Stomach (tissue), 9 donors: Measurements from ENCODE around the gene FRMPD4. TPM values are rescaled to one million over a fixed set of nuclear protein-coding genes. Genes with fewer than 3 reads are reported as not detected.

Experiments
- DNase-seq, 2 donors: peaks; one replicate each; pipeline versions ENCODE4 v3.0.0 to v3.0.0-alpha.2; 2013 to 2019
- H3K27ac ChIP-seq, 5 donors: fragments of 200-600 bp in 4 of 5; sonication (generic) in 4 of 5; one replicate each; pipeline ENCODE4 v1.5.1; 2013 to 2019; ENCODE audit warnings: mild to moderate bottlenecking in 1 of 5, moderate library complexity in 1 of 5
- H3K27me3 ChIP-seq, 3 donors: fragments of 200-600 bp; sonication (generic); one replicate each; pipeline ENCODE4 v1.5.1; 2017 to 2019; ENCODE audit warnings: mixed run types in 1 of 3
- H3K36me3 ChIP-seq, 4 donors: fragments of 200-600 bp; sonication (generic); 1 replicate in 3 of 4; 2 replicates in 1 of 4; pipeline ENCODE4 v1.5.1; 2016 to 2019
- H3K4me1 ChIP-seq, 4 donors: fragments of 200-600 bp; sonication (generic); one replicate each; pipeline ENCODE4 v1.5.1; 2016 to 2019
- H3K4me3 ChIP-seq, 4 donors: fragments of 200-600 bp; sonication (generic) in 3 of 4; one replicate each; pipeline ENCODE4 v1.5.1; 2016 to 2019; ENCODE audit warnings: mild to moderate bottlenecking in 1 of 4
- H3K9me3 ChIP-seq, 4 donors: fragments of 200-600 bp; sonication (generic); one replicate each; pipeline ENCODE4 v1.5.1; 2016 to 2019
- EP300 ChIP-seq: sonication (generic); formaldehyde crosslinking; IDR thresholded peaks from one replicate; pipeline ENCODE4 v1.6.1; 2017; ENCODE audit warnings: antibody characterized with exemption
- POLR2A ChIP-seq, 4 donors: fragments of 450-650 bp; IDR thresholded peaks; one replicate each; pipeline ENCODE4 v1.6.1; 2016; ENCODE audit warnings: antibody characterized with exemption in 4 of 4, control low read depth in 2 of 4, mild to moderate bottlenecking in 1 of 4, moderate library complexity in 1 of 4
- POLR2AphosphoS5 ChIP-seq, 3 donors: sonication (generic); formaldehyde crosslinking; IDR thresholded peaks; one replicate each; pipeline ENCODE4 v1.6.1; 2016; ENCODE audit warnings: antibody characterized with exemption in 3 of 3
- WGBS, 5 donors: extraction: QIAGEN DNeasy Blood & Tissue Kit in 3 of 5; methylation state at CpG; one replicate each; pipeline versions ENCODE4 v1.1.5 to v1.1.7; 2013 to 2018; 5-methylcytosine and 5-hydroxymethylcytosine counted together
- intact Hi-C: fragments of 100-400 bp; cut with DNase I; formaldehyde crosslinking; loops from one replicate; pipeline ENCODE4 v1.15.1; 2023; ENCODE audit warnings: low total_unique reads
- polyA plus RNA-seq, 3 donors: library from polyadenylated mRNA; stranded (reverse); fragments of 200-250 nt; gene quantifications; one replicate each; pipeline ENCODE4 v1.2.3, GENCODE V29; 2013
- total RNA-seq, 5 donors: library from RNA; depleted of rRNA; stranded (reverse); fragments of >200 nt; gene quantifications; one replicate each; pipeline versions ENCODE4 v1.1.0 to v1.2.3, GENCODE V29; 2014 to 2016
- TF ChIP-seq, protein P1 (sequence below), 7 experiments: fragments of 450-650 bp in 4 of 7; fragments of 200-600 bp in 3 of 7; sonication (generic) in 3 of 7; IDR thresholded peaks; one replicate each; pipeline ENCODE4 v1.5.1; 2016 to 2019; ENCODE audit warnings: antibody characterized with exemption in 7 of 7, control low read depth in 2 of 7, mild to moderate bottlenecking in 1 of 7
- donor health status: healthy with polysubstance abuse.
- donor health status: Bipolar disorder and iron deficiency.
- donor health status: healthy.

The FRMPD4 gene
- total and polyA plus RNA-seq, 8 donors, result 0.03 to 2.6 (median 0.55) TPM; not detected in 5

DNA sequence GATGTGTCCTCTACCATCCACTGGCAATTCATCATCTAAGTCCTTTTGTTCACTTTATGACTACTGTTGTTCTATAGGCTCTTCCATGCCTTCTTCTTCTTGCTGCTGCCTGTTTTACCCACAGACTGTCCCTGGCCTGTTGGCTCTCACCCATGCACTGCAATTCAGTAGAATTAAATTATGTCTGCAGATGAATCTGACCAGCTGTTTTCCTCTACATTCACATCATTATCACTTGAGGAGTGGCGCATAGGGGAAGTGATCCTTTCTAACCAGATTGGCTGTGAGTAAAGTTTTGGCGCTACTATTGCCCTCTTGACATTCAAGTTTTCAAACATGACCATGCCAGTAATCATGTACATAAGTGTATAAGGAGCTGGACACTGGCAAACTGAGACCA, 91.7 kb downstream of the FRMPD4 start:
- no peak for TF ChIP-seq POLR2AphosphoS5 (IDR thresholded peaks at IDR 0.05)
- TF ChIP-seq EP300, result no peak
- TF ChIP-seq, protein P1, sequence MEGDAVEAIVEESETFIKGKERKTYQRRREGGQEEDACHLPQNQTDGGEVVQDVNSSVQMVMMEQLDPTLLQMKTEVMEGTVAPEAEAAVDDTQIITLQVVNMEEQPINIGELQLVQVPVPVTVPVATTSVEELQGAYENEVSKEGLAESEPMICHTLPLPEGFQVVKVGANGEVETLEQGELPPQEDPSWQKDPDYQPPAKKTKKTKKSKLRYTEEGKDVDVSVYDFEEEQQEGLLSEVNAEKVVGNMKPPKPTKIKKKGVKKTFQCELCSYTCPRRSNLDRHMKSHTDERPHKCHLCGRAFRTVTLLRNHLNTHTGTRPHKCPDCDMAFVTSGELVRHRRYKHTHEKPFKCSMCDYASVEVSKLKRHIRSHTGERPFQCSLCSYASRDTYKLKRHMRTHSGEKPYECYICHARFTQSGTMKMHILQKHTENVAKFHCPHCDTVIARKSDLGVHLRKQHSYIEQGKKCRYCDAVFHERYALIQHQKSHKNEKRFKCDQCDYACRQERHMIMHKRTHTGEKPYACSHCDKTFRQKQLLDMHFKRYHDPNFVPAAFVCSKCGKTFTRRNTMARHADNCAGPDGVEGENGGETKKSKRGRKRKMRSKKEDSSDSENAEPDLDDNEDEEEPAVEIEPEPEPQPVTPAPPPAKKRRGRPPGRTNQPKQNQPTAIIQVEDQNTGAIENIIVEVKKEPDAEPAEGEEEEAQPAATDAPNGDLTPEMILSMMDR (IDR thresholded peaks at IDR 0.05), result no peak
- no peaks in the 10 kb centered on the region for H3K36me3 ChIP-seq
- 91 to 100% (median 95%) methylated on average over 2 of the region's 2 CpGs for WGBS, 5 donors

DNA sequence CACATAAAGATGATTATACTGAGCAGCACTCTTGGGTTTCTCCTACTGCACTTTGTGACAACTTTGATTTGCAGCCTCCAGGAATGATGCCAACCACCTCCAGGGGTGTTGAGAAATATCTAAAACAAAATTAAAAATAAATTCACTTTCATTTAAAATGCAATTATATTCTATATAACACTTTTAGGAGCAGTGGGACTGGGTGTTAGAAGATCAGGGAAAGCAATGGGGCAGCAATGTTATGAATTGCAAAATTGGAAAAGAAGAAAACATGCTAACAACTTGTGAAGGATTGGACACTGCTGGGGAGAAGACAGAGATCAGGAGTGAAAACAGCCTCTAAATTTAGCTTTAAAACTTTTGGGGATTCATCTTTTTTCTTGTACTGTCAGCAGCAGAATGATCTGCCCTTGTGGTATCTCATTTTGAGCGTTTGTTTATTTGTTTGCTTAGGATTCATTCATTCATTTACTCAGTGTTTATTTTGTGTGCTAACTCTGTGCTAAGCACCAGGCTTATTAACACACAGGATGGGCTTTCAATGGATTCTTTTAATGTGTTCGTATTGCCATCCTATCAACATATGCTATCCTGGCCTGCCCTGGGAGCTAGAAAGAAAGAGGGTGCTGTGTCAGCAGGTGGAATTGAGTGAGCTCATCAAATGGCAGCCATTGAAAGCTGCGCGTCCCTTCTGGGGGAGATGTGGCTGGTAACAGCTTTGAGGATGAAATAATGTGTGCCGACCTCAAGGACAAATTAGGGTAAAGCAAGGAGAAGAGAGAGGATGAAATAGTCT, 96.5 kb downstream of the FRMPD4 start:
- Histone ChIP-seq H3K27ac (no peak overlapping the region), H3K27me3 (no peaks in the 10 kb centered on the region), H3K4me3 (no peak overlapping the region), H3K36me3 (no peaks in the 10 kb centered on the region), H3K9me3 (no peaks in the 10 kb centered on the region), H3K4me1 (no peaks in the 10 kb centered on the region)
- intact Hi-C loops, result no loop called here
- no peak for TF ChIP-seq POLR2A (IDR thresholded peaks at IDR 0.05)
- no peak for TF ChIP-seq EP300
- TF ChIP-seq, protein P1 (IDR thresholded peaks at IDR 0.05), result no peak
- no peak for TF ChIP-seq POLR2AphosphoS5 (IDR thresholded peaks at IDR 0.05)
- 67 to 78% (median 71%) methylated on average over 5 of the region's 5 CpGs for WGBS, 5 donors
- no peak for DNase-seq

More for the DNA sequence above, 91.7 kb downstream of the FRMPD4 start:
- Histone ChIP-seq H3K27me3 (no peaks in the 10 kb centered on the region), H3K27ac (no peak overlapping the region), H3K9me3 (peaks cover 0 to 8% (median 3%) of the 10 kb centered on the region in 4 donors), H3K4me3 (no peak overlapping the region), H3K4me1 (no peaks in the 10 kb centered on the region)
- intact Hi-C loops, result no loop called here
- DNase-seq, result no peak

DNA sequence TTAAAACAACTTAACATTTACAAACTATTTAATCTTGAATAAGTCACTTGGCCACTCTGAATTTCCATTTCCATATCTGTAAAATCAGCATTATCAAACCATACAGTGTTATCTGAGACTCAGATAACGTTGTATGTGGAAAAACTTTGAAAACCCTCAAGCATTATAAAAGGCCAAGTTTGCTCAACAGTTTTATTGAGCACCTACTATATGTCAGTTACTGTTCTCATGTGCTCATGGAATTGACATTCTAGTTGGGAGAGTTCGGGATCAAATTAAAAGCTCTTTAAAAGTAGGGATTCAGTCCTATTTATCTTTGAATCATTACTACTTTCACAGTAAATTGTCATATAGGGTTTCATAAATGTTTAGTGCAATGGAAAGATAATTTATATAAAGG, 97.9 kb downstream of the FRMPD4 start:
- Histone ChIP-seq H3K27ac (no peak overlapping the region), H3K4me1 (no peaks in the 10 kb centered on the region), H3K36me3 (no peaks in the 10 kb centered on the region), H3K9me3 (no peaks in the 10 kb centered on the region), H3K27me3 (no peaks in the 10 kb centered on the region), H3K4me3 (no peak overlapping the region)
- intact Hi-C loops, result no loop called here
- DNase-seq, result no peak
- TF ChIP-seq, protein P1 (IDR thresholded peaks at IDR 0.05), result no peak
- no peak for TF ChIP-seq EP300
- TF ChIP-seq POLR2AphosphoS5 (IDR thresholded peaks at IDR 0.05), result no peak
- TF ChIP-seq POLR2A (IDR thresholded peaks at IDR 0.05), result no peak
- WGBS, 5 donors, result 45 to 71% (median 56%) methylated on average over 2 of the region's 2 CpGs

DNA sequence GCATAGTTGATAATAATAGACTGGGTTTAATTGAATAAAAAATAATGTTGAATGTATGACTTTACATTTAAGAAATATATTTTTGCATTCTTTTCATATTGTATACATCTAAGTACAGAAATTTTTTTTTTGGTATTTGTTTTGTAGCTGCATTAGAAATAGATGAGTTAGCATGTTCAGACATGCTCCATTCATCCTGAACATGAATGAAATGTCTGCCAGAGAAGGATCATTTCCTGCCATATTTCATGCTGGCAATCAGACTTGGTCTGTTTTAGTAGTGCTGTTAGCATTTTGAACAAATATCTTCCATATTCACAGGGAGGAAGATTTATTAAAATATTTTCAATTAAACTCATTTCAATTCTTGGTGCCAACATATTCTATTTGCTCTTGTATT, 98.9 kb downstream of the FRMPD4 start:
- Histone ChIP-seq H3K4me3 (no peak overlapping the region), H3K4me1 (no peaks in the 10 kb centered on the region), H3K27me3 (no peaks in the 10 kb centered on the region), H3K27ac (no peak overlapping the region), H3K36me3 (no peaks in the 10 kb centered on the region), H3K9me3 (no peaks in the 10 kb centered on the region)
- no peak for DNase-seq
- intact Hi-C loops, result no loop called here
- TF ChIP-seq, protein P1 (IDR thresholded peaks at IDR 0.05), result no peak
- TF ChIP-seq EP300 (no peak), POLR2AphosphoS5 (IDR thresholded peaks at IDR 0.05) (no peak), POLR2A (IDR thresholded peaks at IDR 0.05) (no peak)
